Measurements from ENCODE around the gene LITAF.
"Not testable (repeated sequence)": the region's sequence is repeated elsewhere in the genome, so short reads cannot be mapped to it uniquely, and the experiment has no call there.

LITAF gene

GRCh38 chr16:11571549-11571948 is 15.2 kb downstream of the LITAF start:
- DNase-seq, result no peak

- no peak for DNase-seq
Observed at GRCh38 chr16:11570806-11571205, 15.9 kb downstream of the LITAF start.

GRCh38 chr16:11570258-11570657 is 16.5 kb downstream of the LITAF start:
- DNase-seq, result no peak

- DNase-seq, result no peak
Observed at GRCh38 chr16:11566398-11566797, 20.3 kb downstream of the LITAF start.

GRCh38 chr16:11565665-11566064 is 21.1 kb downstream of the LITAF start:
- no peak for DNase-seq

GRCh38 chr16:11564046-11564926 is 22.4 kb downstream of the LITAF start:
- no peak for DNase-seq

GRCh38 chr16:11563493-11564040 is 23.2 kb downstream of the LITAF start:
- DNase-seq, result no peak

GRCh38 chr16:11562941-11563340 is 23.8 kb downstream of the LITAF start:
- no peak for DNase-seq

- DNase-seq, result no peak
Observed at GRCh38 chr16:11562411-11562810, 24.3 kb downstream of the LITAF start.

- DNase-seq, result no peak
Observed at GRCh38 chr16:11561856-11562255, 24.9 kb downstream of the LITAF start.

GRCh38 chr16:11561454-11561805 is 25.3 kb downstream of the LITAF start:
- DNase-seq, result peak; percentile 66

GRCh38 chr16:11560701-11561453 is 25.8 kb downstream of the LITAF start:
- DNase-seq, result peak; percentile 84

GRCh38 chr16:11558308-11558823 is 28.4 kb downstream of the LITAF start:
- DNase-seq, result not testable (repeated sequence)

- no peak for DNase-seq
Observed at GRCh38 chr16:11557801-11558200, 28.9 kb downstream of the LITAF start.

- DNase-seq, result no peak
Observed at GRCh38 chr16:11556945-11557720, 29.6 kb downstream of the LITAF start.

- no peak for DNase-seq
Observed at GRCh38 chr16:11556214-11556819, 30.4 kb downstream of the LITAF start.

GRCh38 chr16:11554053-11554452 is 32.7 kb downstream of the LITAF start:
- DNase-seq, result no peak

GRCh38 chr16:11553371-11553770 is 33.3 kb downstream of the LITAF start:
- no peak for DNase-seq

- no peak for DNase-seq
Observed at GRCh38 chr16:11552440-11552839, 34.3 kb downstream of the LITAF start.

- no peak for DNase-seq
Observed at GRCh38 chr16:11551842-11552241, 34.9 kb downstream of the LITAF start.

- DNase-seq, result no peak
Observed at GRCh38 chr16:11550791-11551498, 35.8 kb downstream of the LITAF start.

Data from EL (cell line).